ENCODE measurements around the gene OR56A3.

DNA sequence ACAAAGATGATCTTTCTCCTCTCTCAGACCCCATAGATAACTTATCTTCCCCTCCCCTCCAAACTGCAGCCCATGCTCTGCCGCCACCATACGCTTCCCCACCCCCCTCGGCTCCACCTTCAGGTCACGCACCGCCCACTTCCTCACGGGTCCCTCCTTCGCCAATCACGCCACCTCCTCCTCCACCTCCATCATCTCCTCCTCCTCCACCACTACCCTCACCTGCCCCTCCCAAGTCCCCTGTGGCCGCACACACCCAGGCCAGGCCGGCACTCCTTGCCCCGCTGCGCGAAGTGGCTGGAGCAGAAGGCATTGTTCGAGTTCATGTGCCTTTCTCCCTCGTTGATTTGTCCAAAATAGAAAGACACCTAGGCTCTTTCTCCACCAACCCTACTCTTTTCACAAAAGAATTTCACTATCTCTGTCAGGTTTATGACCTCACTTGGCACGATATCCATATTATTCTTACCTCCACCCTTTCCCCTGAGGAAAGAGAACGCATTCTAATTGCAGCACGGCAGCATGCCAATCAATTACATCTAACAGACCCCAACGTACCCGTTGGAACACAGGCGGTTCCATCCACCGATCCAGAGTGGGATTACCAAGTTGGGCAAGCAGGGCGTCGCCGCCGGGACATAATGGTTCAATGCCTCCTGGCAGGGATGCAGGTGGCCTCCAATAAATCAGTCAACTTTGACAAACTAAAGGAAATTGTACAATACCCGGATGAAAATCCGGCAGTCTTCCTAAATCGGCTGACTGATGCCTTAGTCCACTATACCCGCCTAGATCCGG, 12.3 kb upstream of the OR56A3 start:
- TF ChIP-seq ZFP3 (CRISPR knock-in tag; IDR thresholded peaks at IDR 0.05) (no peak), GLIS3 (CRISPR knock-in tag; IDR thresholded peaks at IDR 0.05) (no peak), ZFP30 (CRISPR knock-in tag; IDR thresholded peaks at IDR 0.05) (no peak), TCF4 (CRISPR knock-in tag; IDR thresholded peaks at IDR 0.05; ENCODE audit: borderline replicate concordance) (no peak), SNAI2 (CRISPR knock-in tag; IDR thresholded peaks at IDR 0.05) (no peak)

Measured in SK-N-SH treated with all-trans-retinoic acid at 6 μM for 48 hours (cell line).